ENCODE measurements around the gene PCSK9. TPM values are rescaled to one million over a fixed set of nuclear protein-coding genes. Genes with fewer than 3 reads are reported as not detected.

Gene PCSK9
- total and polyA plus RNA-seq, 9 of the 15 experiments (the other 6 are each of a cell fraction or from before 2014, with no cell fraction given): 3.2 to 58.6 (median 24.7) TPM

DNA sequence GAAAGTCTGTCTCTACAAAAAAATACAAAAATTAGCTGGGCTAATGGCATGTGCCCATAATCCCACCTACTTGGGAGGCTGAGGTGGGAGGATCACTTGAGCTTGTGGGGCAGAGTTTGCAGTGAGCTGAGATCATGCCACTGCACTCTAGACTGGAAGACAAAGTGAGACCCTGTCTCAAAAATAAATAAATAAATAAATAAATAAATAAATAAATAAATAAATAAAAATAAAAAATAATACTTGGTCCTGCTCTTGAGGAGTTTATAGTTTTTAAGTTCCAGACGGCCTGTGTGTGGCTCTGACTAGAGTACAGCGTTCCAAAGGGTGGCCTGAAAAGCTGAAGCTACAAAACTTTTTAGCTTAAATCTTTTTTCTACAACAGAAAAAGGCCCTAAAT, 35.1 kb downstream of the PCSK9 start:
- no peaks in the 10 kb centered on the region for H3K27me3 ChIP-seq (ENCODE audit: control insufficient read depth in 2 of 2, insufficient read depth in 2 of 2, low read length in 2 of 2)
- 91% methylated on average over 2 of the region's 2 CpGs for WGBS (ENCODE audit: insufficient coverage, low coverage, missing lambda C conversion rate)
- H3K4me1 ChIP-seq (replicated peaks in 1 of 2; ENCODE audit: control insufficient read depth in 2 of 2, insufficient read depth in 2 of 2, low read length in 2 of 2): no peaks in the 10 kb centered on the region
- no peak overlapping the region for H2AFZ ChIP-seq (ENCODE audit: low read depth, low read length)
- BruUV-seq (replicated peaks): no TSS peak
- no peak for ATAC-seq
- intact Hi-C loops (cut with micrococcal nuclease): no loop called here
- no peak for FAIRE-seq
- H3K79me2 ChIP-seq (ENCODE audit: control insufficient read depth, insufficient read depth, low read length): no peaks in the 10 kb centered on the region
- H4K20me1 ChIP-seq (replicated peaks; ENCODE audit: control insufficient read depth, insufficient read depth, low read length): no peaks in the 10 kb centered on the region; the same call in 1 of the 2 replicates
- no peaks in the 10 kb centered on the region for H3K9me3 ChIP-seq (replicated peaks; ENCODE audit: control insufficient read depth, insufficient read depth, low read depth, low read length)
- no peaks in the 10 kb centered on the region for H3K9me1 ChIP-seq (ENCODE audit: control insufficient read depth, insufficient read depth, low read length)
- in situ Hi-C loops (cut with MboI): no loop called here
- no peak overlapping the region for H3K4me2 ChIP-seq (ENCODE audit: insufficient read depth, low read length)
- no peak overlapping the region for H3K9ac ChIP-seq (ENCODE audit: insufficient read depth in 1 of 2, low read depth in 2 of 2, low read length in 2 of 2)
- ChIA-PET CTCF (ENCODE audit: low intra/inter-chr PET ratio) (no interaction called here), POLR2A (interaction anchor here (0.6 to 3.0 kb wide), 3 partner anchors 10 to 20 kb away, joined by 3 to 12 read pairs (median 4); no protein-coding TSS in a partner anchor)
- peaks cover 94% of the 10 kb centered on the region for H3K36me3 ChIP-seq (ENCODE audit: control insufficient read depth, insufficient read depth, low read length)
- TF ChIP-seq THRAP3 (IDR thresholded peaks at IDR 0.05; ENCODE audit: borderline replicate concordance) (no peak), TEAD1 (CRISPR knock-in tag; IDR thresholded peaks at IDR 0.05) (no peak), MAX (CRISPR knock-in tag; IDR thresholded peaks at IDR 0.05) (no peak), ESRRB (CRISPR knock-in tag; IDR thresholded peaks at IDR 0.05; ENCODE audit: borderline replicate concordance) (no peak), ATF1 (CRISPR knock-in tag; IDR thresholded peaks at IDR 0.05) (no peak), ATF1 (tag; IDR thresholded peaks at IDR 0.05) (no peak), CTBP1 (IDR thresholded peaks at IDR 0.05; ENCODE audit: borderline replicate concordance) (no peak), MCM5 (IDR thresholded peaks at IDR 0.05; ENCODE audit: low read depth) (no peak), ZNF707 (CRISPR knock-in tag; conservative IDR thresholded peaks at IDR 0.05) (no peak), ZNF444 (CRISPR knock-in tag; IDR thresholded peaks at IDR 0.05) (no peak), RAD21 (CRISPR knock-in tag; conservative IDR thresholded peaks at IDR 0.05 in 1 of 2, IDR thresholded peaks at IDR 0.05 in 1 of 2) (no peak), KLF6 (CRISPR knock-in tag; IDR thresholded peaks at IDR 0.05; ENCODE audit: borderline replicate concordance) (no peak), BMI1 (IDR thresholded peaks at IDR 0.05; ENCODE audit: low read length) (no peak), TCFL5 (CRISPR knock-in tag; conservative IDR thresholded peaks at IDR 0.05) (no peak), SMAD1 (IDR thresholded peaks at IDR 0.05; ENCODE audit: low read depth, low read length, partially characterized antibody) (no peak)
- TF ChIP-seq, protein P1, sequence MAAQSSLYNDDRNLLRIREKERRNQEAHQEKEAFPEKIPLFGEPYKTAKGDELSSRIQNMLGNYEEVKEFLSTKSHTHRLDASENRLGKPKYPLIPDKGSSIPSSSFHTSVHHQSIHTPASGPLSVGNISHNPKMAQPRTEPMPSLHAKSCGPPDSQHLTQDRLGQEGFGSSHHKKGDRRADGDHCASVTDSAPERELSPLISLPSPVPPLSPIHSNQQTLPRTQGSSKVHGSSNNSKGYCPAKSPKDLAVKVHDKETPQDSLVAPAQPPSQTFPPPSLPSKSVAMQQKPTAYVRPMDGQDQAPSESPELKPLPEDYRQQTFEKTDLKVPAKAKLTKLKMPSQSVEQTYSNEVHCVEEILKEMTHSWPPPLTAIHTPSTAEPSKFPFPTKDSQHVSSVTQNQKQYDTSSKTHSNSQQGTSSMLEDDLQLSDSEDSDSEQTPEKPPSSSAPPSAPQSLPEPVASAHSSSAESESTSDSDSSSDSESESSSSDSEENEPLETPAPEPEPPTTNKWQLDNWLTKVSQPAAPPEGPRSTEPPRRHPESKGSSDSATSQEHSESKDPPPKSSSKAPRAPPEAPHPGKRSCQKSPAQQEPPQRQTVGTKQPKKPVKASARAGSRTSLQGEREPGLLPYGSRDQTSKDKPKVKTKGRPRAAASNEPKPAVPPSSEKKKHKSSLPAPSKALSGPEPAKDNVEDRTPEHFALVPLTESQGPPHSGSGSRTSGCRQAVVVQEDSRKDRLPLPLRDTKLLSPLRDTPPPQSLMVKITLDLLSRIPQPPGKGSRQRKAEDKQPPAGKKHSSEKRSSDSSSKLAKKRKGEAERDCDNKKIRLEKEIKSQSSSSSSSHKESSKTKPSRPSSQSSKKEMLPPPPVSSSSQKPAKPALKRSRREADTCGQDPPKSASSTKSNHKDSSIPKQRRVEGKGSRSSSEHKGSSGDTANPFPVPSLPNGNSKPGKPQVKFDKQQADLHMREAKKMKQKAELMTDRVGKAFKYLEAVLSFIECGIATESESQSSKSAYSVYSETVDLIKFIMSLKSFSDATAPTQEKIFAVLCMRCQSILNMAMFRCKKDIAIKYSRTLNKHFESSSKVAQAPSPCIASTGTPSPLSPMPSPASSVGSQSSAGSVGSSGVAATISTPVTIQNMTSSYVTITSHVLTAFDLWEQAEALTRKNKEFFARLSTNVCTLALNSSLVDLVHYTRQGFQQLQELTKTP (IDR thresholded peaks at IDR 0.05; ENCODE audit: low read depth in 1 of 2, partially characterized antibody in 2 of 2): no peak
- no peak overlapping the region for H3K4me3 ChIP-seq
- no peak for DNase-seq (ENCODE audit: extremely low read depth in 1 of 4, low spot score in 3 of 4)
- H3K27ac ChIP-seq (ENCODE audit: extremely low read depth, low read depth, low read length): no peak overlapping the region
